NCI-H345 treated with DMSO at 0.1 percent for 48 hours (cell line): ENCODE data around the gene CLINT1.

ENCODE experiments used
- DNase-seq: peaks from one replicate; lab custom pipeline; 2025; ENCODE audit not compliant: unreplicated experiment; lab: John Stamatoyannopoulos, UW

The CLINT1 gene

GRCh38 chr5:157820593-157821252 lies 38.2 kb downstream of the CLINT1 start:
- DNase-seq: peak; percentile 17

- no peak for DNase-seq
Observed at GRCh38 chr5:157819502-157820115, 39.3 kb downstream of the CLINT1 start.

GRCh38 chr5:157818368-157818767 lies 40.6 kb downstream of the CLINT1 start:
- DNase-seq: no peak

GRCh38 chr5:157817928-157818327 lies 41.0 kb downstream of the CLINT1 start:
- no peak for DNase-seq

GRCh38 chr5:157817387-157817702 lies 41.6 kb downstream of the CLINT1 start:
- DNase-seq: no peak

- DNase-seq: peak; percentile 7
Observed at GRCh38 chr5:157816682-157817386, 42.1 kb downstream of the CLINT1 start.

GRCh38 chr5:157812086-157812485 lies 46.9 kb downstream of the CLINT1 start:
- no peak for DNase-seq

GRCh38 chr5:157808043-157808442 lies 50.9 kb downstream of the CLINT1 start:
- no peak for DNase-seq

GRCh38 chr5:157802736-157803135 lies 56.2 kb downstream of the CLINT1 start:
- no peak for DNase-seq

- no peak for DNase-seq
Observed at GRCh38 chr5:157800137-157800536, 58.8 kb downstream of the CLINT1 start.

GRCh38 chr5:157799578-157799977 lies 59.4 kb downstream of the CLINT1 start:
- DNase-seq: no peak

GRCh38 chr5:157793301-157793700 lies 65.6 kb downstream of the CLINT1 start:
- no peak for DNase-seq

- no peak for DNase-seq
Observed at GRCh38 chr5:157785801-157786200, 73.1 kb downstream of the CLINT1 start.

GRCh38 chr5:157779221-157779620 lies 79.7 kb downstream of the CLINT1 start:
- DNase-seq: no peak

GRCh38 chr5:157778121-157778805 lies 80.7 kb downstream of the CLINT1 start:
- no peak for DNase-seq

GRCh38 chr5:157772127-157772526 lies 86.8 kb downstream of the CLINT1 start:
- no peak for DNase-seq

GRCh38 chr5:157770665-157771064 lies 88.3 kb downstream of the CLINT1 start:
- no peak for DNase-seq

GRCh38 chr5:157767689-157768088 lies 91.3 kb downstream of the CLINT1 start:
- no peak for DNase-seq

GRCh38 chr5:157766902-157767301 lies 92.0 kb downstream of the CLINT1 start:
- no peak for DNase-seq

GRCh38 chr5:157766442-157766841 lies 92.5 kb downstream of the CLINT1 start:
- no peak for DNase-seq

- no peak for DNase-seq
Observed at GRCh38 chr5:157764531-157764930, 94.4 kb downstream of the CLINT1 start.
